HG02610 (cell line): ENCODE data around the gene CCKAR.

Experiments
- ATAC-seq: cut with Tn5 transposase; IDR thresholded peaks from one replicate; pipeline ENCODE4 v1.9.1; 2021; ENCODE audit warnings: mild to moderate bottlenecking, moderate library complexity; ENCODE audit not compliant: unreplicated experiment

Gene CCKAR

DNA sequence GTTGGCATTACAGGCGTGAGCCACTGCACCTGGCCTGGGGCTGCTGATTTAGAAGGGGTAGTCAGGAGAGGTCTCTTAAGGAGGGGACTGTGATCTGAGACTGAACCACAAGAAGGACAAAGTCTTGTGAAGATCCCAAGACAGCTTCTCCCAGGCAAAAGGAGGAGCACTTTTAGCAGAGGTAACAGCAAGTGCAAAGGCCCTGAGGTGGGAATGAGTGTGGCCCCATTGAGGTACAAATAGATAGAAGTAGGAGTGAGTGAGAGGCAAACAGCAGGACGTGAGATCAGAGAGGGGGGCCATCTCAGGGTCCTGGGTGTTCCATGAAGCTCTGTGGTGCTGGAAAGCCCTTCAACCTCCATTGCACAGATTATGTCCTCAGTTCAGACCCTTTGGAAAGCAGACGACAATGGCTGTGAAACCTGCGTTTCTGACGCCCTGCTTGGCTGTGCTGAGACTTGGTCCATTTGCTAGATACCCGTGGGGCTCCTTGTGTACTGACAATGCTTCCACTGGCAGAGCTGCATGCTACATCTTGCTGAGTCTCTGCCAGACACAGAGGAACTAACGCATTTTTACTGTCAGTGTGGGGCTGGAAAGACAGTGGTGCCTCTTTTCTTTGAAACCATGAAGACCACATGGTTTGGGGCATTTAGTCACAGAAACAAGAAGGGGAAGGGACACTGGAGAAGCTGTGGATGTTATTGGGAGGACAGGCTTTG is 1.3 kb upstream of the CCKAR start:
- no peak for ATAC-seq

GRCh38 chr4:26490960-26491284 is 638 bp upstream of the CCKAR start:
- ATAC-seq = no peak

- ATAC-seq = no peak
Observed at GRCh38 chr4:26489101-26489985, 941 bp downstream of the CCKAR start.

GRCh38 chr4:26485684-26486083 is 4.6 kb downstream of the CCKAR start:
- ATAC-seq = no peak

DNA sequence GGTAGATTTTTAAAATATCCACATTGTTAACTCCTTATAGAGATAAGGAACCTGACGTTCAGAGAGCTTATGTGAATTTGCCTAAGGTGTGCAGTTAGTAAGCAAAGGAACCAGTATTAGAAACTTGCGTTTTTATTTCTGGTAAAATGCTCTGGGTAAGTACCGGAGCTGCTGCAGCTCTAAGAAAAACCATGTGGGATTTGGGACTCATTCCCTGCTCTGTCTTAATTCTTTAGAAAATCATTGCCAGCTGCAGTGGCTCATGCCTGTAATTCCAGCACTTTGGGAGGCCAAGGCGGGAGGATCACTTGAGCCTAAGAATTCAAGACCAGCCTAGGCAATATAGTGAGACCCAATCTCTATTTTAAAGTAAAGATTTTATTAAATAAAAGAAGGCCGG is 5.8 kb downstream of the CCKAR start:
- ATAC-seq = no peak

GRCh38 chr4:26484032-26484515 is 6.2 kb downstream of the CCKAR start:
- ATAC-seq = no peak

DNA sequence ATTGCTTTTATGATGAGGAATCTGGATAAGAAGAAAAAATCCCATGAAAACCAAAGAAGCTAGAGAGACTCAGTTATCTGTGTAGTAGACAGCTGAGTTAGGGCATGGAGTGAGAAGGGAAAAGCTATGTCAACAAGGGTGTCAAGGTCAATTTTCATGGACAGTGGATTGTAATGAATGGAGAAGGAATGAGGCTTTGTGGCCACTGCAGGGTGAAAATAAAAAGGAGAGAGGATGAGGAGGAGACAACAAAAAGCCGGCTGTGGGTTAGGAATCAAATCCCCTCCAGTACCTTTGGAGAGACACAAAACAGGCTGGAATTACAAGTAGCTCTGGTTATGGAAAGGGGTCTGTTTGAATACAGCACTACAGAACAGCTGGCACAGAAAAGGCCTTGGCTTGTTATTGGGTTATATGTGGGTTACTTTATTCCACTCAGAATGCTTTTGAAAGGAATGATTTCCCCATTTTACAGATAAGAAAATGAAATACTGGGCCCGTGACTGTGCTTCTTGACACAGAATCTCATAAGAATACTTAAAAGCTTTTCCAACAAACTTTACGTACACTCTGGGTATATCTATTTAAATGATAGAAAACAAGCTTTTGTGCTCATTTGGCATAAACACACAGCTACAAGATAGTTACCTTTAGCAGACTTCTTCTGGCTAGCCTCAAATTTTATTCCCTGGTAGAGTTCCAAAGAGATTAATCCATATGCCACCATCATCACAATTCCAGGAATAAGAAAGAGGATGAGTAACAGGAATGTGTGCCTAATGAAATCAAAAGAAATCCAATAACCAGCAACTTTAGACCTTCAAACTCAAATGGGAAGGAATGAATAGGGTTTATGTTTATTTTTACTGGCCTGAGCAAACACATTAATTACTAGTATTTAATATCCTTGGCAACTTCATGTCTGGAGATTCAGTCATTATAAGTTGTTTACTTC is 7.5 kb downstream of the CCKAR start:
- no peak for ATAC-seq

- no peak for ATAC-seq
Observed at GRCh38 chr4:26478330-26478729, 12.0 kb downstream of the CCKAR start.

- no peak for ATAC-seq
Observed at GRCh38 chr4:26476545-26476944, 13.7 kb downstream of the CCKAR start.

DNA sequence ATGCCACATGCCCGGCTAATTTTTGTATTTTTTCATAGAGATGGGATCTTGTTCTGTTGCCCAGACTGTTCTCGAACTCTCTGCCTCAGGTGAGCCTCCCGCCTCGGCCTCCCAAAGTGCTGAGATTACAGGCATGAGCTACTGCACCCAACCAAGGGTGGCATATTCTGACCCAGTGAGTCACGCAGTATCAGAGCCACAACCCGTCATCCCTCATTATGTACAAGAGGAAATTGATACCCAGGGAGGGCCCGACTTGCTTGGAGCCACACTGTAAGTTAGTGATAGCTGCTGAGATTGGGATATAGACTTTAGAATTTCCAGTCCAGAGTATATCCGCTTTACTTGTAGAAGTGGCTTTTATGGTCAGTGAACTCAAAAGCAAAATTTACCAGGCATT is 14.6 kb downstream of the CCKAR start:
- no peak for ATAC-seq

DNA sequence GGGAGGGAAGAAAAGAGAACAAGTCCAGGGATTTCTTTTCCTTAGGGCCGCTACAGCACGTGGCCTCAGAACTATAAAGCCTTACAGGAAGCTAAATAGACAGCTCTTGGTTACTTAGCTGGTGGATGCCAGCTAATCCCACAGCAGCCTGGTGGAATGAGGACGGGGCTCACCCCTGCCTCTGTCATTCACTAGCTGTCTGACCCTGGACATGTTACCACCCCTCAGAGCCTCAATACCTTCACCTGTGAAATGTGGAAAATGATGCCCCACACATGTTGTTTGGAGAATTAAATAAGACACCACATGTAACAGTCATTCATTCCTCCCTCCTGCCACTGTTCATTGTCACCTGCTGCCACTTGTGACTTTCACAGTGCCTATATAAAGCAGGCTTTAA is 15.7 kb downstream of the CCKAR start:
- ATAC-seq = no peak

GRCh38 chr4:26473893-26474292 is 16.4 kb downstream of the CCKAR start:
- no peak for ATAC-seq

GRCh38 chr4:26471890-26472289 is 18.4 kb downstream of the CCKAR start:
- no peak for ATAC-seq

- ATAC-seq = no peak
Observed at GRCh38 chr4:26468977-26469376, 21.3 kb downstream of the CCKAR start.

- ATAC-seq = no peak
Observed at GRCh38 chr4:26468283-26468949, 21.9 kb downstream of the CCKAR start.

- no peak for ATAC-seq
Observed at GRCh38 chr4:26467724-26468123, 22.6 kb downstream of the CCKAR start.

DNA sequence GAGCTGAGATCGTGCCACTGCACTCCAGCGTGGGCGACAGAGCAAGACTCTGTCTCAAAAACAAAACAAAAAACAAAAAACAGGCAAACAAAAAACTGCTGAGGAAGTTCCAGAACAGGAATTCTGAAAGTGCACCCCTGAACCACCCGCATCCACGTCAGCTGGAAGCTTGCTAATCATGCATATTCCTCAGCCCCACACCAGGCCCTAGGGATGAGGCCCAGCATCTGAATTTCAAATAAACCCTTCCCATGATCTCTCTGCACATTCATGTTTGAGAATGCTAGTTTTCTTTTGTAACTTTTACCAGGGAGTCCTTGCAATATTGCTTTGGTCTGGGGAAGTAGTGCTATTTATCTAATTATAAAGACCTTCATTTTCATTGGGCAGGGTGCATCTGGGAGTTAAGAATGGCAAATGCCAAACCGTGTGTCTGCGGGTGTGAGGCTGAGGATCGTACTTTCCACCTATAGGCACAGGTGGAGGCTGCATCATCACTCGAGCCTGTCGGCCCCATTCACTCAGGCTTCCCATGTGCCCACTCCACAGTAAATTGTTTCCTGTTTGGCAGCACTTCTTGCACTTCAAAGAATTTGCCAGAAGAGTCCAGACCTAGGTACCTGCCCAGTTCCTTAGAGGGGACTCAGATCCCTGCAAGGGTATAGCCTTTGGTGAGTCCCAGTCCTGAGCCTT is 23.6 kb downstream of the CCKAR start:
- no peak for ATAC-seq

- ATAC-seq = no peak
Observed at GRCh38 chr4:26464420-26465095, 25.7 kb downstream of the CCKAR start.

GRCh38 chr4:26463386-26463785 is 26.9 kb downstream of the CCKAR start:
- no peak for ATAC-seq
